GM12873 (cell line): ENCODE data around the gene KIAA2012.

Experiments used
- TF ChIP-seq, protein P1 (sequence below): IDR thresholded peaks from 2 replicates; pipeline ENCODE4 v1.5.1; 2012; ENCODE audit warnings: low read depth, mild to moderate bottlenecking, moderate library complexity, low read length, control low read depth; ENCODE audit not compliant: insufficient read depth; ENCODE audit errors: missing control alignments

The KIAA2012 gene

DNA sequence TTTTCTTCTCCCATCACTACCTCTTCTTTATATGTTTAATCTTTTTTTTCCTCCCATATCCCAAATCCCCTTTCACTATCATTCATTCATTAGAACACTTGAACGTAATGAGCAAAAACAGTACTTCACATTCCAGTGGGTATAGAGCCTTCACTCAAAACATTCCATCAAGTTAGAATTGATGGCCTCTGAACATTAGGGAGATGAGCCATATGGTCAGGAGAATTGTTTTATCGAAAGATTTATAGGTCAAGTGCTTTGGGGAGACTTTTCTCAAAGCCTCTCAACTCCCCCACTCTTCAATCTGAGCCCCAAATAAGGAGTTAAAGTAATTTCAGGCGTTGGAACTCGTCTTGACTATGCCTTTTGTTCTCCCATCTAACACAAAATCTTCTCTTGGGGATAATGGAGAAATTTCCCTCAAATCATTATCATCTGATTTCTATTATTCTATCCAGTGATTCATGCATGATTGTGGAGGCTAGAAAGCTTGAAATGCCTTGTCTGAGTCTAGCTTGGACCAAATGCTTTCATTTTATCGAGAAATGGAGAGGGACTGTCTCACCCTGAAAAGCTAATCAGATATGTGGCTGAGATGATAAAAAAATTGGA lies 79.2 kb downstream of the KIAA2012 start:
- TF ChIP-seq, protein P1, sequence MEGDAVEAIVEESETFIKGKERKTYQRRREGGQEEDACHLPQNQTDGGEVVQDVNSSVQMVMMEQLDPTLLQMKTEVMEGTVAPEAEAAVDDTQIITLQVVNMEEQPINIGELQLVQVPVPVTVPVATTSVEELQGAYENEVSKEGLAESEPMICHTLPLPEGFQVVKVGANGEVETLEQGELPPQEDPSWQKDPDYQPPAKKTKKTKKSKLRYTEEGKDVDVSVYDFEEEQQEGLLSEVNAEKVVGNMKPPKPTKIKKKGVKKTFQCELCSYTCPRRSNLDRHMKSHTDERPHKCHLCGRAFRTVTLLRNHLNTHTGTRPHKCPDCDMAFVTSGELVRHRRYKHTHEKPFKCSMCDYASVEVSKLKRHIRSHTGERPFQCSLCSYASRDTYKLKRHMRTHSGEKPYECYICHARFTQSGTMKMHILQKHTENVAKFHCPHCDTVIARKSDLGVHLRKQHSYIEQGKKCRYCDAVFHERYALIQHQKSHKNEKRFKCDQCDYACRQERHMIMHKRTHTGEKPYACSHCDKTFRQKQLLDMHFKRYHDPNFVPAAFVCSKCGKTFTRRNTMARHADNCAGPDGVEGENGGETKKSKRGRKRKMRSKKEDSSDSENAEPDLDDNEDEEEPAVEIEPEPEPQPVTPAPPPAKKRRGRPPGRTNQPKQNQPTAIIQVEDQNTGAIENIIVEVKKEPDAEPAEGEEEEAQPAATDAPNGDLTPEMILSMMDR, result no peak

DNA sequence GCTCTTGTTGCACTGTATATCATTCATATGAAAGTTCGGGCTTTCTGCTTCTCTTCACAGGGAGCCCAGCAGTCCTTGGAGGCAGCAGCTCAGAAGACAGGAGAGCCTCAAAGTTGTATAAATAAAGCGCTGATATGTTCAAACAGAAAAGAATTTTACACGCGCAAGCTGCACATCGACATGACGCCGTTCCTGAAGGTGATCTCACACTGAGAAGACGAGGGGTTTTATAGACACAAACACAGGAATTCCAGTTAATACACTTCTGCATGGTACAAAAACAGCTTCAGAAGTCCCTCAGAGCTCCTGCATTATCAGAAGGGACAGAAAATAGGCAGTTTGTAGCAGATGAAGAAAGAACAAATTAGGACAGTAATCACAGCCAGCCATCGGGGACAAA lies 81.6 kb downstream of the KIAA2012 start:
- TF ChIP-seq, protein P1, result no peak

DNA sequence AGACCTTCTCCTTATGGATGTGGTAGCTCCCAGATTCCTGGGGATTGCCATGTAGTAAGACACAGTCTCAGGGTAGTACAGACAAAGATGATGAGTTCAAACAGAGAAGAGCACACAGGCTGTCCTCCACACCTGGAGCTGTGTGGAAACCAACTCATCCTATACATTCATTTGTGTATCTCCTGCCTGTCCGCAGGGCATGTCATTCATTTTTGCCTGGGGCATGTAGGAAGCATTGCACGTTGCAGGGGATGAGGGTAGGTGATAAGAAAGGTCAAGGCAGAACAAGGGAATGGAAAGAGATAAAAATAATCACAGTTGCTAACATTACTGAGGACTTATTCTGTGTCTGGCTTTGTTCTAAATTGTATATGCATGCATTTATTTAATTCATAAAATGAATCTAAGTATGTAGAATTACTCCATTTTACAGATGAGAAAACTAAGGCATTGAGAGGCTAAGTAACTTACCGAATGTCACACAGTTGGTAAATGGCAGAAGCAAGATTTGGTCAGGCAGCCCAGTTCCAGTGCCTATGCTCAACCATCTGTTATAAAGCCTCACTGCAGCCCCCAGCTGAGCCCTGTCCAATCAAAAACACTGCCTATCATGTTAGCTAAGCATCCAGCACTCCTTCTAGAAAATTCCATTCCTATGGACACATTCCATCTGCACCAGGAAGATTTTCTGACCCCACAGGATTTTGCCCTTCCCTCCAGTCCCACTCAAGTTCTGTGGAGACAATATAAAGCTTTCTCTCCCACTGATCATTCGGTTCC lies 84.3 kb downstream of the KIAA2012 start:
- TF ChIP-seq, protein P1, result no peak

DNA sequence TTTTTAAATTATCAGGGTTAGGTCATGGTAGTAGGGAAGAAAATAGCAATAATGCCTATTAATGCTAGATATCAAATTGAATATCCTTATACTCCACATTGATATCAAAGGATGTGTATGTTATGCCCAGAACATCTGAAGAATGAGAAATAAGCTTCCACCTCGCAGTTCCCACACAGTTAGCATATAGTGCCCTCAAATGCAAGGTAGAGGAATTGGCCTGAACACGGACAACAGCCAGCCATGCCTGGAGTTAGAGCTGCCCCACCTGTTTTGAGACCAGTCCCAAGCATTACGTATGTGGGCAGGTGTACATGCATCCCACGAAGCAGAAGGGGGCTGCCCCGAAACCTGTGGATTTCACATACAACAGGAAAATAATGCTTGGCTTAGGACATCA lies 85.7 kb downstream of the KIAA2012 start:
- TF ChIP-seq, protein P1, result no peak

DNA sequence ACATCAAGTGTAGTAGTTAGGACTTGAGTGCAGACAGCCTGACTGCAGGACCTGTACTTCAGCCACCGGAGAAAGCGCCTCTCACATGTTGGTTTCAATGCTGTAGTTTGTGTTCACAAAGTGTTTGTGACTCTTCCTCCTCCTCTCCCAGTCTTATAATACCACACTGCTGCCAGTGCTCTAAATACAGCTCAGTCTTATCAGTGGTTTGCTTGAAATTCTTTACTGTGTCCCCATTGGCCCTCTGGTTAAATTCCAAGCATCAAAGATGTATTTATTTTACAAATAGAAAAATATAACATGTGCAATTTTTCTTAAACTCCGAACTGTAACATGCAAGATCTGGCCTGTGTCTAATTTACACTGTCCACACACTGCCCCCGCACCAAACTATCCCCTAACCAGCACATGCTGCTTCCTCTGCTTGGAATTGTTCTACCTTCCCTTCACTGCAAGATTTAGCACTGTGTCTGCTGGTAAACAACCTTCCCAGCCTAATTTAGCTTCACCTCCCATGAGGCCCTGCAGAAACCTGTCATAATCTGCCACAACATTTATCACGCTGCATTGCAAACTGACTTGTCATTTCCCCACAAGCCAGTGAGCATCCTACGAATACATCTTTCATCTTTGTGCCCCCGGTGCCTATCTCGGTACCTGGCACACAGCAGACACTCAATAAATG lies 88.2 kb downstream of the KIAA2012 start:
- TF ChIP-seq, protein P1, result no peak

DNA sequence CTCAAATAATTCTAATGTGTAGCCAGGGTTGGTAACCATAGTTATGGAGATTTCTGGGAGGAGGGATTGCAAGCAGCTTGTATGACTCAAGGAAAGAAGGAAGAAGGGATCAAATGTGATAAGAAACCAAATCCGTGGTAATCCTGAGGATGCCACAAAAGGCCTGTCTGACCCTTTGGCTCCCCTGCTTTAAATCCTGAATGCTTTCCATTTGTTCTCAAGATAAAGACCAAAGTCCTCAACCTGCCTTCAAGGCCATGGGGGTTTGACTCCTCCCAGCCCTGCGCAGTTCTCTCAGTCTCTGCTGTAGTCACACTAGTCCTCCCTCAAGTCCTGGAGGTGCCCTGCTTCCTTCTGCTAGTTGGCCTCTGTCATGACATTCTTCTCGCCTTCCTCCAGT lies 91.4 kb downstream of the KIAA2012 start:
- TF ChIP-seq, protein P1, result no peak

DNA sequence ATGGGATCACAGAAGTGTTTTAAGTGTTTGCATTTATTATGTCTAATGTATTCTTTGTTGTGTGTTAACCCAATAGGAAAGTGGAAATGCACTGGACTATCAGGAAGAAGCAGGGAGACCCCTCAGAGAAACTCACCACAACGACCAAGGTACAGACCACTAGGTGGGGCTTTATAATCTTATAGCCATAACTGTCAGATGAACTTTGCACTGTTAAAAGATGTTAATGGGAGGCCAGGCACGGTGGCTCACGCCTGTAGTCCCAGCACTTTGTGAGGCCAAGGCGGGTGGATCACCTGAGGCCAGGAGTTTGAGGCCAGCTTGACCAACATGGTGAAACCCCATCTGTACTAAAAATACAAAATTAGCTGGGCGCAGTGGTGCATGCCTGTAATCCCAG lies 92.2 kb downstream of the KIAA2012 start:
- TF ChIP-seq, protein P1, result no peak
